Measurements from ENCODE around the gene PHF19. TPM values are rescaled to one million over a fixed set of nuclear protein-coding genes. Genes with fewer than 3 reads are reported as not detected.

Gene PHF19
- total and polyA plus RNA-seq, 2 donors (not counting 3 experiments of a cell fraction or from before 2014, with no cell fraction given): 102 to 153 TPM

DNA sequence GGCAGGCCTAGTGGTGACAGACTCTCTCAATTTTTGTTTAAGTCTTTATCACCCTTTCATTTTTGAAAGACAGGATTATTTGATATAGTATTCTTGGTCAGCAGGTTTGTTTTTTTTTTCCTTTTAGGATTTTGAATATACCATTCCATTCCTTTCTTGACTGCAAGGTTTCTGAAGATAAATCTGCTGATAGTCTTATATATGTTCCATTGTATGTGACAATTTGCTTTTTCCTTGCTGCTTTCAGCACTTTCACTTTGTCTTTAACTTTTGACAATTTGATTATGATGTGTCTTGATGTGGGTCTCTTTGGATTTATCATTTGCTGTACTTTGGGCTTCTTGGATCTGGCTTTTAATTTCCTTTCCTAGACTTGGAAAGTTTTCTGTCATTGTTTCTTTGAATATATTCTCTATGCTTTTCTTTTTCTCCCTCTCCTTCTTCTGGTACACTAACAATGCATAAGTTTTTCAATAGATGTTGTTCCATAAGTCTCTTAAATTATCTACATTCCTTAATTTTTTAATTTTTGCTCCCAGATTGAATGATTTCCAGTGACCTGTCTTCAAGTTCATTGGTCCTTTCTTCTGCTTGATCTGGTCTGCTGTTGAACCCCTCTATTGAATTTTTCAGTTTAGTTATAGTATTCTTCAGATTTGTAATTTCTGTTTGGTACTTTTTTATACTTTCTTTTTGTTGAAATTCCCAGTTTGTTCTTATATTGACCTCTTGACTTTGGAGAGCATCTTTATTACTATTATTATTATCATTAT is 69.2 kb downstream of the PHF19 start:
- H3K27ac ChIP-seq (ENCODE audit: insufficient read depth, low read depth, low read length): no peak overlapping the region
- no peak for DNase-seq (ENCODE audit: low read depth, low spot score)

More for the DNA sequence above, 69.2 kb downstream of the PHF19 start:
- no peak overlapping the region for H2AFZ ChIP-seq (ENCODE audit: low read depth, low read length)
- no peak overlapping the region for H3K4me2 ChIP-seq (ENCODE audit: insufficient read depth, low read length)
- H3K36me3 ChIP-seq (ENCODE audit: control insufficient read depth in 2 of 2, extremely low read depth in 1 of 2, insufficient read depth in 2 of 2, low read length in 2 of 2): no peaks in the 10 kb centered on the region
- H3K27me3 ChIP-seq (ENCODE audit: control insufficient read depth in 2 of 2, insufficient read depth in 2 of 2, low read length in 2 of 2): no peaks in the 10 kb centered on the region
- no peaks in the 10 kb centered on the region for H3K9me3 ChIP-seq (replicated peaks; ENCODE audit: control insufficient read depth, insufficient read depth, low read length)
- intact Hi-C loops (cut with micrococcal nuclease): no loop called here
- POLR2A ChIA-PET: no interaction called here
- H3K4me3 ChIP-seq (replicated peaks in 1 of 3; ENCODE audit: insufficient read depth in 1 of 3, low read depth in 1 of 3, low read length in 3 of 3): no peak overlapping the region
- no peaks in the 10 kb centered on the region for H3K79me2 ChIP-seq (ENCODE audit: control insufficient read depth, insufficient read depth, low read length)
- FAIRE-seq: no peak
- no peaks in the 10 kb centered on the region for H3K4me1 ChIP-seq (ENCODE audit: control insufficient read depth, extremely low read depth, insufficient read depth, low read length)
- TF ChIP-seq, protein P1, sequence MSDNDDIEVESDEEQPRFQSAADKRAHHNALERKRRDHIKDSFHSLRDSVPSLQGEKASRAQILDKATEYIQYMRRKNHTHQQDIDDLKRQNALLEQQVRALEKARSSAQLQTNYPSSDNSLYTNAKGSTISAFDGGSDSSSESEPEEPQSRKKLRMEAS (IDR thresholded peaks at IDR 0.05; ENCODE audit: insufficient read depth, insufficient read length): no peak
- TF ChIP-seq EZH2 (IDR thresholded peaks at IDR 0.05; ENCODE audit: borderline replicate concordance, low read depth, low read length, severe bottlenecking): no peak
- TF ChIP-seq FOS (IDR thresholded peaks at IDR 0.05; ENCODE audit: borderline replicate concordance, insufficient read depth, low read length): no peak
- TF ChIP-seq, protein P2, sequence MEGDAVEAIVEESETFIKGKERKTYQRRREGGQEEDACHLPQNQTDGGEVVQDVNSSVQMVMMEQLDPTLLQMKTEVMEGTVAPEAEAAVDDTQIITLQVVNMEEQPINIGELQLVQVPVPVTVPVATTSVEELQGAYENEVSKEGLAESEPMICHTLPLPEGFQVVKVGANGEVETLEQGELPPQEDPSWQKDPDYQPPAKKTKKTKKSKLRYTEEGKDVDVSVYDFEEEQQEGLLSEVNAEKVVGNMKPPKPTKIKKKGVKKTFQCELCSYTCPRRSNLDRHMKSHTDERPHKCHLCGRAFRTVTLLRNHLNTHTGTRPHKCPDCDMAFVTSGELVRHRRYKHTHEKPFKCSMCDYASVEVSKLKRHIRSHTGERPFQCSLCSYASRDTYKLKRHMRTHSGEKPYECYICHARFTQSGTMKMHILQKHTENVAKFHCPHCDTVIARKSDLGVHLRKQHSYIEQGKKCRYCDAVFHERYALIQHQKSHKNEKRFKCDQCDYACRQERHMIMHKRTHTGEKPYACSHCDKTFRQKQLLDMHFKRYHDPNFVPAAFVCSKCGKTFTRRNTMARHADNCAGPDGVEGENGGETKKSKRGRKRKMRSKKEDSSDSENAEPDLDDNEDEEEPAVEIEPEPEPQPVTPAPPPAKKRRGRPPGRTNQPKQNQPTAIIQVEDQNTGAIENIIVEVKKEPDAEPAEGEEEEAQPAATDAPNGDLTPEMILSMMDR (IDR thresholded peaks at IDR 0.05; ENCODE audit: extremely low read depth in 1 of 2, insufficient read depth in 1 of 2, low read depth in 1 of 2, low read length in 2 of 2): no peak
- no peak for TF ChIP-seq JUN (IDR thresholded peaks at IDR 0.05; ENCODE audit: borderline replicate concordance, insufficient read depth, insufficient read length, low read depth)
- no peak for TF ChIP-seq POLR2AphosphoS5 (IDR thresholded peaks at IDR 0.05; ENCODE audit: insufficient read depth, low read depth, low read length)
- no peak for TF ChIP-seq GATA2 (IDR thresholded peaks at IDR 0.05; ENCODE audit: insufficient read depth, insufficient read length, low read depth, low read length)
- no peak for TF ChIP-seq MYC (IDR thresholded peaks at IDR 0.05; ENCODE audit: low read depth, low read length)
- no peak for TF ChIP-seq POLR2A (IDR thresholded peaks at IDR 0.05; ENCODE audit: low read depth, low read length)
- dilution Hi-C loops (cut with MboI; ENCODE audit: extremely low pct_ligation_motif_present, low sequenced_read_pairs): no loop called here
- H3K9me1 ChIP-seq (replicated peaks; ENCODE audit: control insufficient read depth, extremely low read depth, insufficient read depth, low read length): no peaks in the 10 kb centered on the region
- no TSS peak for BruUV-seq (replicated peaks)
- no peaks in the 10 kb centered on the region for H4K20me1 ChIP-seq (replicated peaks; ENCODE audit: control insufficient read depth, extremely low read depth, insufficient read depth, low read length)
- CTCF ChIA-PET: no interaction called here
- H3K9ac ChIP-seq (replicated peaks; ENCODE audit: extremely low read depth, insufficient read depth, low read length): no peak overlapping the region

Other genes starting within 250 kb of the PHF19 start
- gene MEGF9, start 162.7 kb downstream of the PHF19 start, total RNA-seq: 11.1 and 13.0 TPM in 2 replicates
- gene MEGF9, start 162.7 kb downstream of the PHF19 start, polyA plus RNA-seq: 3.5 and 4.0 TPM in 2 replicates
- 70.2 and 72.3 TPM in 2 replicates for gene FBXW2, start 83.8 kb downstream of the PHF19 start, total RNA-seq
- gene FBXW2, start 83.8 kb downstream of the PHF19 start, polyA plus RNA-seq: 23.9 and 32.5 TPM in 2 replicates
- 62.2 and 70.2 TPM in 2 replicates for gene PSMD5, start 34.3 kb downstream of the PHF19 start, total RNA-seq
- 15.9 and 20.4 TPM in 2 replicates for gene PSMD5, start 34.3 kb downstream of the PHF19 start, polyA plus RNA-seq
- gene TRAF1, start 49.6 kb upstream of the PHF19 start, total RNA-seq: 1.4 and 2.0 TPM in 2 replicates
- 2.6 and 2.8 TPM in 2 replicates for gene TRAF1, start 49.6 kb upstream of the PHF19 start, polyA plus RNA-seq
- gene C5, start 173.1 kb upstream of the PHF19 start, total RNA-seq: 1.6 and 1.8 TPM in 2 replicates
- 0.79 and 1.0 TPM in 2 replicates for gene C5, start 173.1 kb upstream of the PHF19 start, polyA plus RNA-seq
- 21.8 and 22.0 TPM in 2 replicates for gene CNTRL, start 197.8 kb upstream of the PHF19 start, total RNA-seq
- gene CNTRL, start 197.8 kb upstream of the PHF19 start, polyA plus RNA-seq: 5.4 and 6.1 TPM in 2 replicates